Measurements from ENCODE around the gene TRAF5.

GRCh38 chr1:211287218-211287617 is 39.4 kb upstream of the TRAF5 start:
- TF ChIP-seq POLR2AphosphoS5 (IDR thresholded peaks at IDR 0.05; ENCODE audit: low read depth, low read length) (no peak), POLR2A (IDR thresholded peaks at IDR 0.05; ENCODE audit: low read depth, low read length) (no peak)

Data from GM12892 (cell line).